ENCODE measurements around the gene NOTCH2. TPM values are rescaled to one million over a fixed set of nuclear protein-coding genes. Genes with fewer than 3 reads are reported as not detected.

Gene NOTCH2
- total and polyA plus RNA-seq, 8 donors = 69.1 to 129 (median 82.2) TPM

GRCh38 chr1:119873135-119874015, 196.1 kb downstream of the NOTCH2 start:
- Histone ChIP-seq H3K4me1 (no peaks in the 10 kb centered on the region), H3K9me3 (no peaks in the 10 kb centered on the region), H3K36me3 (no peaks in the 10 kb centered on the region), H3K27me3 (no peaks in the 10 kb centered on the region), H3K4me3 (no peak overlapping the region), H3K27ac (no peak overlapping the region)
- intact Hi-C loops (cut with DNase I) = no loop called here
- peak; percentile 67 for ATAC-seq
- no peak for DNase-seq
- no peak for TF ChIP-seq CTCF (IDR thresholded peaks at IDR 0.05)

GRCh38 chr1:119871881-119872280, 197.6 kb downstream of the NOTCH2 start:
- no peak overlapping the region for H3K27ac ChIP-seq
- no peaks in the 10 kb centered on the region for H3K36me3 ChIP-seq
- ATAC-seq = no peak

GRCh38 chr1:119870917-119871596, 198.4 kb downstream of the NOTCH2 start:
- no peak overlapping the region for H3K4me3 ChIP-seq
- peak; percentile 93 for ATAC-seq
- no peaks in the 10 kb centered on the region for H3K36me3 ChIP-seq
- intact Hi-C loops (cut with DNase I) = no loop called here
- TF ChIP-seq CTCF (IDR thresholded peaks at IDR 0.05) = peak; percentile 86 to 87
- DNase-seq = peak in 3 of 4 donors; percentile 67 to 87 (median 70)
- no peaks in the 10 kb centered on the region for H3K4me1 ChIP-seq
- no peak overlapping the region for H3K27ac ChIP-seq
- no peaks in the 10 kb centered on the region for H3K27me3 ChIP-seq
- H3K9me3 ChIP-seq = no peaks in the 10 kb centered on the region

More at GRCh38 chr1:119871881-119872280, 197.6 kb downstream of the NOTCH2 start:
- peak in 1 of 4 donors; percentile 34 for DNase-seq
- Histone ChIP-seq H3K27me3 (no peaks in the 10 kb centered on the region), H3K4me3 (no peak overlapping the region), H3K9me3 (no peaks in the 10 kb centered on the region), H3K4me1 (no peaks in the 10 kb centered on the region)
- no peak for TF ChIP-seq CTCF (IDR thresholded peaks at IDR 0.05)
- intact Hi-C loops (cut with DNase I) = no loop called here

- Histone ChIP-seq H3K4me3 (no peak overlapping the region), H3K27me3 (no peaks in the 10 kb centered on the region), H3K27ac (no peak overlapping the region), H3K36me3 (no peaks in the 10 kb centered on the region), H3K4me1 (no peaks in the 10 kb centered on the region), H3K9me3 (no peaks in the 10 kb centered on the region)
- intact Hi-C loops (cut with DNase I) = no loop called here
- DNase-seq = no peak
- no peak for ATAC-seq
- TF ChIP-seq CTCF (IDR thresholded peaks at IDR 0.05) = no peak
Observed at GRCh38 chr1:119869995-119870394, 199.5 kb downstream of the NOTCH2 start.

- TF ChIP-seq CTCF (IDR thresholded peaks at IDR 0.05) = no peak
- no peak overlapping the region for H3K4me3 ChIP-seq
- no peaks in the 10 kb centered on the region for H3K27me3 ChIP-seq
- intact Hi-C loops (cut with DNase I) = no loop called here
- DNase-seq (no peak), ATAC-seq (no peak)
- H3K27ac ChIP-seq = no peak overlapping the region
- no peaks in the 10 kb centered on the region for H3K9me3 ChIP-seq
- H3K4me1 ChIP-seq = no peaks in the 10 kb centered on the region
- no peaks in the 10 kb centered on the region for H3K36me3 ChIP-seq
Observed at GRCh38 chr1:119868176-119868575, 201.3 kb downstream of the NOTCH2 start.

Measured in left lung (tissue), 10 donors.